ENCODE measurements around the gene ZNF415. TPM values are rescaled to one million over a fixed set of nuclear protein-coding genes. Genes with fewer than 3 reads are reported as not detected.

ZNF415 gene
- total RNA-seq, 1 experiment from 2014 or later = not detected

GRCh38 chr19:53068199-53068598, 64.5 kb downstream of the ZNF415 start (continued):
- TF ChIP-seq EZH2phosphoT487 (IDR thresholded peaks at IDR 0.05; ENCODE audit: borderline replicate concordance) (no peak), ZBTB33 (IDR thresholded peaks at IDR 0.05; ENCODE audit: extremely low read depth, insufficient replicate concordance, low read length) (no peak)

- Histone ChIP-seq H2AFZ (ENCODE audit: low read depth, low read length, poor library complexity, severe bottlenecking) (no peak overlapping the region), H3K79me2 (ENCODE audit: insufficient read depth, low read length) (no peaks in the 10 kb centered on the region), H3K9me2 (ENCODE audit: insufficient read depth) (no peaks in the 10 kb centered on the region), H3K36me3 (ENCODE audit: control insufficient read depth in 1 of 2, insufficient read depth in 2 of 2, low read length in 2 of 2) (no peaks in the 10 kb centered on the region), H3K27me3 (ENCODE audit: insufficient read depth, low read length) (no peaks in the 10 kb centered on the region), H3K9me3 (ENCODE audit: control insufficient read depth in 1 of 2, insufficient read depth in 1 of 2, low read depth in 1 of 2, low read length in 2 of 2) (peaks cover 5 to 10% of the 10 kb centered on the region in 2 experiments; a peak in 2 of 4 replicates), H3K4me1 (ENCODE audit: control insufficient read depth in 1 of 2, insufficient read depth in 2 of 2, low read length in 2 of 2) (no peaks in the 10 kb centered on the region), H4K20me1 (ENCODE audit: insufficient read depth) (no peaks in the 10 kb centered on the region), H3K4me2 (ENCODE audit: low read length) (no peak overlapping the region), H3K4me3 (replicated peaks in 1 of 2; ENCODE audit: low read depth in 1 of 2, low read length in 2 of 2) (no peak overlapping the region), H3K9ac (ENCODE audit: low read length) (no peak overlapping the region), H3K27ac (ENCODE audit: low read depth, low read length) (no peak overlapping the region)
- no peak for DNase-seq (ENCODE audit: low read depth, low spot score)
- ChIA-PET POLR2A (no interaction called here), RAD21 (ENCODE audit: low non-redundant PET in 1 of 2, low total read pairs in 2 of 2, uncharacterized antibody in 2 of 2, unreplicated experiment in 2 of 2) (no interaction called here), CTCF (no interaction called here)
- intact Hi-C loops (cut with micrococcal nuclease) = no loop called here
- TF ChIP-seq SIN3A (IDR thresholded peaks at IDR 0.05; ENCODE audit: low read depth) (no peak), CTCF (IDR thresholded peaks at IDR 0.05 in 2 of 3, conservative IDR thresholded peaks at IDR 0.05 in 1 of 3; ENCODE audit: borderline replicate concordance in 1 of 3, insufficient read depth in 1 of 3, low read depth in 2 of 3, low read length in 2 of 3) (no peak), RAD21 (IDR thresholded peaks at IDR 0.05; ENCODE audit: low read depth) (no peak), YY1 (IDR thresholded peaks at IDR 0.05; ENCODE audit: extremely low read depth, insufficient replicate concordance, low read depth, low read length) (no peak), JUND (IDR thresholded peaks at IDR 0.05) (no peak), ZFX (IDR thresholded peaks at IDR 0.05) (no peak), CEBPB (IDR thresholded peaks at IDR 0.05; ENCODE audit: low read depth) (no peak), SRF (IDR thresholded peaks at IDR 0.05; ENCODE audit: low read depth) (no peak), FOSL1 (IDR thresholded peaks at IDR 0.05; ENCODE audit: low read depth) (no peak), EGR1 (IDR thresholded peaks at IDR 0.05; ENCODE audit: low read depth) (no peak), SP1 (IDR thresholded peaks at IDR 0.05; ENCODE audit: low read depth) (no peak), EZH2phosphoT487 (IDR thresholded peaks at IDR 0.05; ENCODE audit: borderline replicate concordance) (no peak), POLR2AphosphoS5 (IDR thresholded peaks at IDR 0.05; ENCODE audit: low read depth, low read length) (no peak)
- TF ChIP-seq, protein P1, sequence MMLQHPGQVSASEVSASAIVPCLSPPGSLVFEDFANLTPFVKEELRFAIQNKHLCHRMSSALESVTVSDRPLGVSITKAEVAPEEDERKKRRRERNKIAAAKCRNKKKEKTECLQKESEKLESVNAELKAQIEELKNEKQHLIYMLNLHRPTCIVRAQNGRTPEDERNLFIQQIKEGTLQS (IDR thresholded peaks at IDR 0.05) = no peak
- TF ChIP-seq, protein P2, sequence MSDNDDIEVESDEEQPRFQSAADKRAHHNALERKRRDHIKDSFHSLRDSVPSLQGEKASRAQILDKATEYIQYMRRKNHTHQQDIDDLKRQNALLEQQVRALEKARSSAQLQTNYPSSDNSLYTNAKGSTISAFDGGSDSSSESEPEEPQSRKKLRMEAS (IDR thresholded peaks at IDR 0.05) = no peak
- no TSS peak for BruUV-seq (replicated peaks)
- ATAC-seq = no peak
Observed at GRCh38 chr19:53057904-53058580, 74.7 kb downstream of the ZNF415 start.

Measured in HCT116 (cell line).